Embryonic facial prominence (tissue), 1 donor: Measurements from ENCODE around the gene IL12B.
"Not testable (repeated sequence)": the region's sequence is repeated elsewhere in the genome, so short reads cannot be mapped to it uniquely, and the experiment has no call there.

Experiments
- DNase-seq: peaks from one replicate; pipeline ENCODE4 v3.0.0-alpha.2; 2016; ENCODE audit errors: extremely low spot score

IL12B gene

GRCh38 chr5:159294921-159295320 lies 35.4 kb downstream of the IL12B start:
- no peak for DNase-seq

GRCh38 chr5:159290741-159291140 lies 39.5 kb downstream of the IL12B start:
- no peak for DNase-seq

GRCh38 chr5:159286420-159287035 lies 43.8 kb downstream of the IL12B start:
- no peak for DNase-seq

- DNase-seq: no peak
Observed at GRCh38 chr5:159274676-159275075, 55.6 kb downstream of the IL12B start.

- no peak for DNase-seq
Observed at GRCh38 chr5:159273923-159274322, 56.4 kb downstream of the IL12B start.

- DNase-seq: no peak
Observed at GRCh38 chr5:159269723-159270122, 60.6 kb downstream of the IL12B start.

GRCh38 chr5:159266764-159267163 lies 63.5 kb downstream of the IL12B start:
- not testable (repeated sequence) for DNase-seq
